ENCODE results near the gene LLGL1. TPM values are rescaled to one million over a fixed set of nuclear protein-coding genes. Genes with fewer than 3 reads are reported as not detected.

The LLGL1 gene
- total and polyA plus RNA-seq, 10 donors, result 2.9 to 23.4 (median 14.5) TPM

- DNase-seq, result peak; percentile 90
- H3K9me3 ChIP-seq, result no peaks in the 10 kb centered on the region
- no peaks in the 10 kb centered on the region for H3K36me3 ChIP-seq
- WGBS, 5 donors, result 8 to 17% (median 12%) methylated on average over 5 to 6 of the region's 6 CpGs
- no peak overlapping the region for H3K4me3 ChIP-seq
- no peak overlapping the region for H3K27ac ChIP-seq
- no peaks in the 10 kb centered on the region for H3K27me3 ChIP-seq (replicated peaks in 1 of 7)
- intact Hi-C loops (cut with DNase I; ENCODE audit: low total_unique reads), result loop anchor here (5.0 kb wide), 1 partner anchor 75 kb away; no protein-coding TSS in a partner anchor
- TF ChIP-seq CTCF (IDR thresholded peaks at IDR 0.05 in 8 of 11, conservative IDR thresholded peaks at IDR 0.05 in 3 of 11) (peak; percentile 85 to 96 (median 92)), POLR2A (IDR thresholded peaks at IDR 0.05) (no peak), POLR2AphosphoS5 (IDR thresholded peaks at IDR 0.05) (peak in 2 of 3 donors; percentile 32 to 47)
- H3K4me1 ChIP-seq, result peaks cover 0 to 20% (median 9%) of the 10 kb centered on the region in 6 donors
Measured at GRCh38 chr17:18217412-18218015, 7.9 kb upstream of the LLGL1 start.

- peaks cover 0 to 20% (median 9%) of the 10 kb centered on the region in 6 donors for H3K4me1 ChIP-seq
- WGBS, 5 donors, result 35 to 55% (median 44%) methylated on average over 4 of the region's 4 CpGs
- DNase-seq, result no peak
- no peaks in the 10 kb centered on the region for H3K9me3 ChIP-seq
- H3K36me3 ChIP-seq, result no peaks in the 10 kb centered on the region
- H3K27ac ChIP-seq, result peak overlapping the region in 1 of 8 donors; percentile 16
- TF ChIP-seq POLR2AphosphoS5 (IDR thresholded peaks at IDR 0.05), result no peak
- intact Hi-C loops (cut with DNase I; ENCODE audit: low total_unique reads), result loop anchor here (5.0 kb wide), 1 partner anchor 77 kb away; no protein-coding TSS in a partner anchor
- H3K27me3 ChIP-seq (replicated peaks in 1 of 7), result no peaks in the 10 kb centered on the region
- no peak overlapping the region for H3K4me3 ChIP-seq
Measured at GRCh38 chr17:18218756-18219415, 6.5 kb upstream of the LLGL1 start.

- no peak overlapping the region for H3K27ac ChIP-seq
- H3K27me3 ChIP-seq (replicated peaks in 1 of 7), result no peaks in the 10 kb centered on the region
- DNase-seq, result no peak
- 79 to 91% (median 86%) methylated on average over 4 of the region's 4 CpGs for WGBS, 5 donors
- intact Hi-C loops (cut with DNase I; ENCODE audit: low total_unique reads), result no loop called here
- TF ChIP-seq CTCF (IDR thresholded peaks at IDR 0.05 in 8 of 11, conservative IDR thresholded peaks at IDR 0.05 in 3 of 11) (no peak), POLR2A (IDR thresholded peaks at IDR 0.05) (no peak), POLR2AphosphoS5 (IDR thresholded peaks at IDR 0.05) (no peak)
- H3K36me3 ChIP-seq, result no peaks in the 10 kb centered on the region
- peaks cover 3 to 38% (median 23%) of the 10 kb centered on the region in 6 donors for H3K4me1 ChIP-seq
- H3K4me3 ChIP-seq, result no peak overlapping the region
- H3K9me3 ChIP-seq, result no peaks in the 10 kb centered on the region
Measured at GRCh38 chr17:18224053-18224386, 1.4 kb upstream of the LLGL1 start.

- DNase-seq, result no peak
- Histone ChIP-seq H3K36me3 (no peaks in the 10 kb centered on the region), H3K4me1 (peaks cover 3 to 42% (median 20%) of the 10 kb centered on the region in 6 donors), H3K9me3 (no peaks in the 10 kb centered on the region), H3K27me3 (replicated peaks in 1 of 7) (no peaks in the 10 kb centered on the region), H3K4me3 (peak overlapping the region in 6 of 8 donors; percentile 21 to 82 (median 56)), H3K27ac (peak overlapping the region in 5 of 8 donors; percentile 33 to 66 (median 55))
- no peak for TF ChIP-seq POLR2A (IDR thresholded peaks at IDR 0.05)
- intact Hi-C loops (cut with DNase I; ENCODE audit: low total_unique reads), result no loop called here
- 55 to 66% (median 59%) methylated on average over 22 to 23 of the region's 23 CpGs for WGBS, 5 donors
Measured at GRCh38 chr17:18224387-18225120, 881 bp upstream of the LLGL1 start.
